Tibial nerve (tissue), 4 donors: ENCODE results near the gene SLC31A1. TPM values are rescaled to one million over a fixed set of nuclear protein-coding genes. Genes with fewer than 3 reads are reported as not detected.
"Not testable (repeated sequence)": the region's sequence is repeated elsewhere in the genome, so short reads cannot be mapped to it uniquely, and the experiment has no call there.

Source experiments
- DNase-seq, 2 donors: peaks; one replicate each; pipeline ENCODE4 v3.0.0-alpha.2; 2019; ENCODE audit warnings: low spot score in 2 of 2
- H3K27ac ChIP-seq, 4 donors: fragments of 200-600 bp; sonication (generic) in 3 of 4; one replicate each; pipeline ENCODE4 v1.5.1; 2017 to 2019; ENCODE audit warnings: mild to moderate bottlenecking in 1 of 4
- H3K27me3 ChIP-seq, 2 donors: fragments of 200-600 bp; sonication (generic) in 1 of 2; one replicate each; pipeline versions ENCODE4 v1.5.1 to v1.6.0; 2017 to 2019
- H3K36me3 ChIP-seq, 3 donors: fragments of 200-600 bp; sonication (generic); one replicate each; pipeline ENCODE4 v1.5.1; 2018 to 2019
- H3K4me1 ChIP-seq, 4 donors: fragments of 200-600 bp; sonication (generic) in 3 of 4; one replicate each; pipeline ENCODE4 v1.5.1; 2017 to 2019
- H3K4me3 ChIP-seq, 4 donors: fragments of 200-600 bp; sonication (generic) in 3 of 4; one replicate each; pipeline ENCODE4 v1.5.1; 2017 to 2019; ENCODE audit warnings: mild to moderate bottlenecking in 1 of 4, moderate library complexity in 1 of 4
- H3K9me3 ChIP-seq, 4 donors: fragments of 200-600 bp; sonication (generic) in 3 of 4; one replicate each; pipeline ENCODE4 v1.5.1; 2017 to 2019
- EP300 ChIP-seq, 2 donors: sonication (generic); formaldehyde crosslinking; IDR thresholded peaks; one replicate each; pipeline ENCODE4 v1.6.1; 2017; ENCODE audit warnings: antibody characterized with exemption in 2 of 2, mild to moderate bottlenecking in 1 of 2
- POLR2A ChIP-seq, 2 donors: fragments of 450-650 bp; IDR thresholded peaks; one replicate each; pipeline ENCODE4 v1.6.1; 2017; ENCODE audit warnings: antibody characterized with exemption in 2 of 2, mild to moderate bottlenecking in 2 of 2, moderate library complexity in 2 of 2
- WGBS, 2 donors: methylation state at CpG; one replicate each; pipeline ENCODE4 v1.1.5; 2018; 5-methylcytosine and 5-hydroxymethylcytosine counted together
- total RNA-seq, 4 donors: library from RNA; depleted of rRNA; stranded (reverse); fragments of >200 nt; gene quantifications; one replicate each; pipeline ENCODE4 v1.1.0, GENCODE V29; 2016
- TF ChIP-seq, protein P1 (sequence below), 5 experiments: fragments of 200-600 bp in 3 of 5; fragments of 450-650 bp in 2 of 5; sonication (generic) in 3 of 5; IDR thresholded peaks; one replicate each; pipeline ENCODE4 v1.5.1; 2016 to 2019; ENCODE audit warnings: antibody characterized with exemption in 5 of 5, mild to moderate bottlenecking in 3 of 5, moderate library complexity in 2 of 5

The SLC31A1 gene
- total RNA-seq, 4 donors from 2014 or later: 6.5 to 12.9 (median 10.6) TPM

- DNase-seq: no peak
- H3K27ac ChIP-seq: no peak overlapping the region
- no peaks in the 10 kb centered on the region for H3K36me3 ChIP-seq
- WGBS, 2 donors: 20 to 86% methylated on average over 1 of the region's 1 CpG
- peaks cover 0 to 14% (median 2%) of the 10 kb centered on the region in 4 donors for H3K4me1 ChIP-seq
- H3K27me3 ChIP-seq: no peaks in the 10 kb centered on the region
- H3K4me3 ChIP-seq: no peak overlapping the region
- TF ChIP-seq, protein P1, sequence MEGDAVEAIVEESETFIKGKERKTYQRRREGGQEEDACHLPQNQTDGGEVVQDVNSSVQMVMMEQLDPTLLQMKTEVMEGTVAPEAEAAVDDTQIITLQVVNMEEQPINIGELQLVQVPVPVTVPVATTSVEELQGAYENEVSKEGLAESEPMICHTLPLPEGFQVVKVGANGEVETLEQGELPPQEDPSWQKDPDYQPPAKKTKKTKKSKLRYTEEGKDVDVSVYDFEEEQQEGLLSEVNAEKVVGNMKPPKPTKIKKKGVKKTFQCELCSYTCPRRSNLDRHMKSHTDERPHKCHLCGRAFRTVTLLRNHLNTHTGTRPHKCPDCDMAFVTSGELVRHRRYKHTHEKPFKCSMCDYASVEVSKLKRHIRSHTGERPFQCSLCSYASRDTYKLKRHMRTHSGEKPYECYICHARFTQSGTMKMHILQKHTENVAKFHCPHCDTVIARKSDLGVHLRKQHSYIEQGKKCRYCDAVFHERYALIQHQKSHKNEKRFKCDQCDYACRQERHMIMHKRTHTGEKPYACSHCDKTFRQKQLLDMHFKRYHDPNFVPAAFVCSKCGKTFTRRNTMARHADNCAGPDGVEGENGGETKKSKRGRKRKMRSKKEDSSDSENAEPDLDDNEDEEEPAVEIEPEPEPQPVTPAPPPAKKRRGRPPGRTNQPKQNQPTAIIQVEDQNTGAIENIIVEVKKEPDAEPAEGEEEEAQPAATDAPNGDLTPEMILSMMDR (IDR thresholded peaks at IDR 0.05): no peak
- TF ChIP-seq POLR2A (IDR thresholded peaks at IDR 0.05) (no peak), EP300 (IDR thresholded peaks at IDR 0.05) (no peak)
- no peaks in the 10 kb centered on the region for H3K9me3 ChIP-seq
Measured at GRCh38 chr9:113227436-113227835, 6.1 kb downstream of the SLC31A1 start.

GRCh38 chr9:113228130-113228665, 6.9 kb downstream of the SLC31A1 start:
- no peak for TF ChIP-seq POLR2A (IDR thresholded peaks at IDR 0.05)
- TF ChIP-seq, protein P1 (IDR thresholded peaks at IDR 0.05): no peak
- TF ChIP-seq EP300 (IDR thresholded peaks at IDR 0.05): no peak
- WGBS, 2 donors: 66% methylated on average over 3 of the region's 3 CpGs
- DNase-seq: no peak
- Histone ChIP-seq H3K27ac (no peak overlapping the region), H3K4me1 (peaks cover 0 to 11% (median 2%) of the 10 kb centered on the region in 4 donors), H3K36me3 (no peaks in the 10 kb centered on the region), H3K27me3 (no peaks in the 10 kb centered on the region), H3K4me3 (no peak overlapping the region), H3K9me3 (no peaks in the 10 kb centered on the region)

GRCh38 chr9:113231701-113232100, 10.4 kb downstream of the SLC31A1 start:
- Histone ChIP-seq H3K27ac (no peak overlapping the region), H3K36me3 (no peaks in the 10 kb centered on the region), H3K4me3 (no peak overlapping the region), H3K27me3 (no peaks in the 10 kb centered on the region), H3K4me1 (peaks cover 0 to 13% (median 4%) of the 10 kb centered on the region in 4 donors), H3K9me3 (no peaks in the 10 kb centered on the region)
- TF ChIP-seq, protein P1 (IDR thresholded peaks at IDR 0.05): no peak
- no peak for TF ChIP-seq EP300 (IDR thresholded peaks at IDR 0.05)
- no peak for TF ChIP-seq POLR2A (IDR thresholded peaks at IDR 0.05)
- WGBS, 2 donors: 91 to 100% methylated on average over 2 of the region's 2 CpGs
- no peak for DNase-seq

- not testable (repeated sequence) for H3K27ac ChIP-seq, H3K36me3 ChIP-seq, DNase-seq, H3K4me3 ChIP-seq, H3K9me3 ChIP-seq, H3K27me3 ChIP-seq
- H3K4me1 ChIP-seq: peaks cover 0 to 13% (median 4%) of the 10 kb centered on the region in 4 donors
- WGBS, 2 donors: 84 to 86% methylated on average over 10 of the region's 10 CpGs
Measured at GRCh38 chr9:113235701-113236255, 14.4 kb downstream of the SLC31A1 start.

GRCh38 chr9:113237026-113237425, 15.7 kb downstream of the SLC31A1 start:
- no peaks in the 10 kb centered on the region for H3K27me3 ChIP-seq
- 81 to 85% methylated on average over 4 of the region's 4 CpGs for WGBS, 2 donors
- H3K27ac ChIP-seq: no peak overlapping the region
- H3K4me3 ChIP-seq: no peak overlapping the region
- H3K9me3 ChIP-seq: no peaks in the 10 kb centered on the region
- H3K36me3 ChIP-seq: no peaks in the 10 kb centered on the region
- no peak for TF ChIP-seq POLR2A (IDR thresholded peaks at IDR 0.05)
- TF ChIP-seq, protein P1 (IDR thresholded peaks at IDR 0.05): no peak
- no peak for TF ChIP-seq EP300 (IDR thresholded peaks at IDR 0.05)
- H3K4me1 ChIP-seq: peaks cover 0 to 13% (median 4%) of the 10 kb centered on the region in 4 donors
- DNase-seq: no peak
